ENCODE measurements around the gene UNC119.

- TF ChIP-seq CTCF (IDR thresholded peaks at IDR 0.05) = no peak
- TF ChIP-seq POLR2A (IDR thresholded peaks at IDR 0.05) = no peak
Measured at GRCh38 chr17:28530926-28531325, 21.5 kb downstream of the UNC119 start.

All from adrenal gland (tissue), 5 donors.